Immature natural killer cell (primary cell): ENCODE results near the gene DYNC1H1. TPM values are rescaled to one million over a fixed set of nuclear protein-coding genes. Genes with fewer than 3 reads are reported as not detected.

Source experiments
- DNase-seq, 3 donors: peaks; one replicate each; pipeline ENCODE4 v3.0.0; 2022; ENCODE audit warnings: mixed read lengths in 1 of 3
- H3K27ac Mint-ChIP-seq, 6 donors: one replicate each; pipeline ENCODE4 v1.8.0; 2020; ENCODE audit warnings: mixed read lengths in 6 of 6, mild to moderate bottlenecking in 5 of 6, inconsistent platforms in 4 of 6, moderate library complexity in 3 of 6
- H3K27me3 Mint-ChIP-seq, 3 donors: one replicate each; pipeline ENCODE4 v1.8.0; 2020 to 2021; ENCODE audit warnings: low read depth in 3 of 3, mild to moderate bottlenecking in 3 of 3, mixed read lengths in 3 of 3, moderate library complexity in 3 of 3, inconsistent platforms in 1 of 3
- H3K36me3 Mint-ChIP-seq, 3 donors: one replicate each; pipeline ENCODE4 v1.8.0; 2020; ENCODE audit warnings: mixed read lengths in 3 of 3, inconsistent platforms in 2 of 3, mild to moderate bottlenecking in 2 of 3
- H3K4me1 Mint-ChIP-seq, 2 donors: one replicate each; pipeline ENCODE4 v1.8.0; 2020; ENCODE audit warnings: inconsistent platforms in 2 of 2, mild to moderate bottlenecking in 2 of 2, mixed read lengths in 2 of 2, moderate library complexity in 1 of 2
- H3K4me3 Mint-ChIP-seq, 5 donors: one replicate each; pipeline ENCODE4 v1.8.0; 2020; ENCODE audit warnings: mild to moderate bottlenecking in 5 of 5, mixed read lengths in 5 of 5, inconsistent platforms in 3 of 5, moderate library complexity in 3 of 5
- H3K9me3 Mint-ChIP-seq, 6 donors: one replicate each; pipeline ENCODE4 v1.8.0; 2020; ENCODE audit warnings: mild to moderate bottlenecking in 6 of 6, mixed read lengths in 6 of 6, inconsistent platforms in 4 of 6, moderate library complexity in 3 of 6
- polyA plus RNA-seq, 3 donors: library from polyadenylated mRNA; unstranded; fragments of 300-500 nt; fragmentation: Illumina TruSeq; gene quantifications; one replicate each; pipeline ENCODE4 v1.2.3, GENCODE V29; 2021

Gene DYNC1H1
- polyA plus RNA-seq, 3 donors from 2014 or later = 15.7 to 78.5 (median 25.5) TPM

GRCh38 chr14:102095231-102095870 lies 131.0 kb downstream of the DYNC1H1 start:
- H3K4me3 Mint-ChIP-seq = no peak overlapping the region
- H3K4me1 Mint-ChIP-seq = peaks cover under 1 to 2% of the 10 kb centered on the region in 2 donors
- H3K27ac Mint-ChIP-seq = no peak overlapping the region
- no peaks in the 10 kb centered on the region for H3K36me3 Mint-ChIP-seq
- no peaks in the 10 kb centered on the region for H3K9me3 Mint-ChIP-seq
- H3K27me3 Mint-ChIP-seq = peaks cover 0 to 3% (median 0%) of the 10 kb centered on the region in 3 donors
- DNase-seq = no peak

- no peak for DNase-seq
- Mint-ChIP-seq H3K4me3 (no peak overlapping the region), H3K9me3 (no peaks in the 10 kb centered on the region), H3K27ac (no peak overlapping the region), H3K27me3 (peaks cover 0 to 3% (median 0%) of the 10 kb centered on the region in 3 donors), H3K4me1 (peaks cover 0 to 2% of the 10 kb centered on the region in 2 donors), H3K36me3 (no peaks in the 10 kb centered on the region)
Measured at GRCh38 chr14:102095871-102096568, 131.6 kb downstream of the DYNC1H1 start.

GRCh38 chr14:102096569-102097188 lies 132.3 kb downstream of the DYNC1H1 start:
- peak overlapping the region in 1 of 6 donors; percentile 70 for H3K27ac Mint-ChIP-seq
- H3K4me1 Mint-ChIP-seq = peaks cover 0 to 2% of the 10 kb centered on the region in 2 donors
- no peaks in the 10 kb centered on the region for H3K9me3 Mint-ChIP-seq
- peaks cover 0 to 3% (median 0%) of the 10 kb centered on the region in 3 donors for H3K27me3 Mint-ChIP-seq
- no peak overlapping the region for H3K4me3 Mint-ChIP-seq
- no peaks in the 10 kb centered on the region for H3K36me3 Mint-ChIP-seq
- DNase-seq = peak; percentile 56 to 62 (median 58)

GRCh38 chr14:102097441-102098135 lies 133.2 kb downstream of the DYNC1H1 start:
- H3K27me3 Mint-ChIP-seq = peaks cover 0 to 3% (median 0%) of the 10 kb centered on the region in 3 donors
- peaks cover 0 to 2% of the 10 kb centered on the region in 2 donors for H3K4me1 Mint-ChIP-seq
- no peaks in the 10 kb centered on the region for H3K9me3 Mint-ChIP-seq
- no peak overlapping the region for H3K4me3 Mint-ChIP-seq
- DNase-seq = no peak
- H3K27ac Mint-ChIP-seq = no peak overlapping the region
- H3K36me3 Mint-ChIP-seq = no peaks in the 10 kb centered on the region

- H3K4me3 Mint-ChIP-seq = no peak overlapping the region
- H3K4me1 Mint-ChIP-seq = no peaks in the 10 kb centered on the region
- DNase-seq = no peak
- peaks cover 0 to 1% (median 0%) of the 10 kb centered on the region in 3 donors for H3K27me3 Mint-ChIP-seq
- no peaks in the 10 kb centered on the region for H3K36me3 Mint-ChIP-seq
- H3K9me3 Mint-ChIP-seq = no peaks in the 10 kb centered on the region
- H3K27ac Mint-ChIP-seq = no peak overlapping the region
Measured at GRCh38 chr14:102103062-102103695, 138.8 kb downstream of the DYNC1H1 start.

GRCh38 chr14:102105369-102105768 lies 141.0 kb downstream of the DYNC1H1 start:
- Mint-ChIP-seq H3K4me1 (no peaks in the 10 kb centered on the region), H3K36me3 (no peaks in the 10 kb centered on the region), H3K4me3 (no peak overlapping the region), H3K9me3 (no peaks in the 10 kb centered on the region), H3K27me3 (peaks cover 0 to 1% (median 0%) of the 10 kb centered on the region in 3 donors), H3K27ac (no peak overlapping the region)
- no peak for DNase-seq

Other genes starting within 250 kb of the DYNC1H1 start
- 100 to 1,000 TPM; 214 to 250 (median 236) TPM for gene PPP2R5C, start 202.9 kb upstream of the DYNC1H1 start, polyA plus RNA-seq
- gene HSP90AA1, start 122.5 kb downstream of the DYNC1H1 start, polyA plus RNA-seq = 100 to 1,000 TPM; 171 to 473 (median 370) TPM
- 10 to 100 TPM; 10.8 to 14.6 (median 14.0) TPM for gene WDR20, start 175.3 kb downstream of the DYNC1H1 start, polyA plus RNA-seq